Panc1 (cell line): Measurements from ENCODE around the gene MATCAP1. TPM values are rescaled to one million over a fixed set of nuclear protein-coding genes. Genes with fewer than 3 reads are reported as not detected.

Source experiments
- ATAC-seq: fragments of 200-7000 bp; cut with Tn5 transposase; 2 replicates; pipeline ENCODE4 v1.9.1; 2020; ENCODE audit warnings: mild to moderate bottlenecking, moderate library complexity
- BruUV-seq: library from RNA; stranded (reverse); fragments of 400-500 nt; replicated peaks from 2 replicates; lab custom pipeline; 2021; lab: Mats Ljungman, UMichigan
- CTCF ChIA-PET: fragments of 300-600 bp; sonication (Branson Sonifier 250); formaldehyde crosslinking; loops from one replicate; lab custom pipeline; 2022; ENCODE audit warnings: antibody characterized with exemption; lab: Charles Lee
- POLR2A ChIA-PET: fragments of 300-600 bp; sonication (Branson Sonifier 250); formaldehyde crosslinking; loops from one replicate; lab custom pipeline; 2022; ENCODE audit warnings: antibody characterized with exemption; lab: Charles Lee
- DNase-seq: peaks from one replicate; pipeline ENCODE4 v3.0.0-alpha.2; 2010; ENCODE audit warnings: low read depth, low spot score
- H3K27ac ChIP-seq: 2 replicates; pipeline ENCODE4 v1.5.1; 2011; ENCODE audit warnings: mild to moderate bottlenecking, low read length, inconsistent platforms
- H3K27me3 ChIP-seq: fragments of 200-500 bp; sonication (Bioruptor generic); 2 replicates; pipeline ENCODE4 v1.6.0; 2014; ENCODE audit warnings: low read length, inconsistent platforms; ENCODE audit not compliant: control insufficient read depth, insufficient read depth
- H3K36me3 ChIP-seq: fragments of 200-500 bp; sonication (Bioruptor generic); 2 replicates; pipeline ENCODE4 v1.5.1; 2014; ENCODE audit warnings: inconsistent platforms, mild to moderate bottlenecking, low read length, moderate library complexity; ENCODE audit not compliant: control insufficient read depth, insufficient read depth
- H3K4me1 ChIP-seq: 2 replicates; pipeline ENCODE4 v1.5.1; 2011; ENCODE audit warnings: inconsistent platforms, mild to moderate bottlenecking, low read length, moderate library complexity; ENCODE audit not compliant: control insufficient read depth, insufficient read depth
- H3K4me3 ChIP-seq, 2 experiments: 2 replicates each; pipeline ENCODE4 v1.5.1; 2011 to 2012; ENCODE audit warnings: low read depth in 2 of 2, low read length in 2 of 2, mild to moderate bottlenecking in 2 of 2, inconsistent platforms in 1 of 2, moderate library complexity in 1 of 2
- H3K9me3 ChIP-seq: fragments of 200-500 bp; sonication (Bioruptor generic); 2 replicates; pipeline ENCODE4 v1.5.1; 2014; ENCODE audit warnings: low read depth, mild to moderate bottlenecking, inconsistent platforms, low read length, moderate library complexity; ENCODE audit not compliant: control insufficient read depth, insufficient read depth
- CTCF ChIP-seq: fragments of 450-650 bp; IDR thresholded peaks from 2 replicates; pipeline ENCODE4 v1.5.1; 2017; ENCODE audit warnings: mild to moderate bottlenecking
- POLR2AphosphoS5 ChIP-seq: IDR thresholded peaks from 2 replicates; pipeline ENCODE4 v1.6.1; 2012; ENCODE audit warnings: mild to moderate bottlenecking, low read depth, low read length, moderate library complexity
- SIN3A ChIP-seq: IDR thresholded peaks from 2 replicates; pipeline ENCODE4 v1.6.1; 2012; ENCODE audit warnings: low read depth, mild to moderate bottlenecking, low read length, moderate library complexity, borderline replicate concordance; ENCODE audit not compliant: insufficient read depth
- TCF7L2 ChIP-seq: IDR thresholded peaks from 2 replicates; pipeline ENCODE4 v1.6.1; 2011; ENCODE audit warnings: mild to moderate bottlenecking, low read depth, low read length, inconsistent platforms
- in situ Hi-C: cut with HindIII; loops from 2 replicates; pipeline ENCODE4 v1.10.0; 2016; ENCODE audit warnings: low sequenced_read_pairs, low pct_unique_long_range_greater_than_20kb
- intact Hi-C: fragments of 100-400 bp; cut with micrococcal nuclease; formaldehyde crosslinking; loops from one replicate; pipeline ENCODE4 v1.10.0; 2022; ENCODE audit not compliant: unreplicated experiment
- total RNA-seq: library from RNA; stranded (reverse); gene quantifications from one replicate; pipeline ENCODE4 v1.2.1, GENCODE V29; 2021; ENCODE audit not compliant: unreplicated experiment
- TF ChIP-seq, protein P1 (sequence below), 2 experiments: IDR thresholded peaks; 2 replicates each; pipeline ENCODE4 v1.6.1; 2011 to 2012; ENCODE audit warnings: low read depth in 2 of 2, control low read depth in 1 of 2, low read length in 1 of 2, mild to moderate bottlenecking in 1 of 2, moderate library complexity in 1 of 2; ENCODE audit not compliant: insufficient read depth in 1 of 2

MATCAP1 gene
- total RNA-seq, 1 experiment from 2014 or later: 13.9 TPM

- in situ Hi-C loops (no loop called here), intact Hi-C loops (no loop called here)
- DNase-seq: no peak
Observed at GRCh38 chr16:67163999-67164558, 19.7 kb downstream of the MATCAP1 start.

GRCh38 chr16:67163164-67163998 is 20.4 kb downstream of the MATCAP1 start:
- no peaks in the 10 kb centered on the region for H3K9me3 ChIP-seq
- H3K4me1 ChIP-seq: no peaks in the 10 kb centered on the region
- POLR2A ChIA-PET: no interaction called here
- TF ChIP-seq, protein P1, sequence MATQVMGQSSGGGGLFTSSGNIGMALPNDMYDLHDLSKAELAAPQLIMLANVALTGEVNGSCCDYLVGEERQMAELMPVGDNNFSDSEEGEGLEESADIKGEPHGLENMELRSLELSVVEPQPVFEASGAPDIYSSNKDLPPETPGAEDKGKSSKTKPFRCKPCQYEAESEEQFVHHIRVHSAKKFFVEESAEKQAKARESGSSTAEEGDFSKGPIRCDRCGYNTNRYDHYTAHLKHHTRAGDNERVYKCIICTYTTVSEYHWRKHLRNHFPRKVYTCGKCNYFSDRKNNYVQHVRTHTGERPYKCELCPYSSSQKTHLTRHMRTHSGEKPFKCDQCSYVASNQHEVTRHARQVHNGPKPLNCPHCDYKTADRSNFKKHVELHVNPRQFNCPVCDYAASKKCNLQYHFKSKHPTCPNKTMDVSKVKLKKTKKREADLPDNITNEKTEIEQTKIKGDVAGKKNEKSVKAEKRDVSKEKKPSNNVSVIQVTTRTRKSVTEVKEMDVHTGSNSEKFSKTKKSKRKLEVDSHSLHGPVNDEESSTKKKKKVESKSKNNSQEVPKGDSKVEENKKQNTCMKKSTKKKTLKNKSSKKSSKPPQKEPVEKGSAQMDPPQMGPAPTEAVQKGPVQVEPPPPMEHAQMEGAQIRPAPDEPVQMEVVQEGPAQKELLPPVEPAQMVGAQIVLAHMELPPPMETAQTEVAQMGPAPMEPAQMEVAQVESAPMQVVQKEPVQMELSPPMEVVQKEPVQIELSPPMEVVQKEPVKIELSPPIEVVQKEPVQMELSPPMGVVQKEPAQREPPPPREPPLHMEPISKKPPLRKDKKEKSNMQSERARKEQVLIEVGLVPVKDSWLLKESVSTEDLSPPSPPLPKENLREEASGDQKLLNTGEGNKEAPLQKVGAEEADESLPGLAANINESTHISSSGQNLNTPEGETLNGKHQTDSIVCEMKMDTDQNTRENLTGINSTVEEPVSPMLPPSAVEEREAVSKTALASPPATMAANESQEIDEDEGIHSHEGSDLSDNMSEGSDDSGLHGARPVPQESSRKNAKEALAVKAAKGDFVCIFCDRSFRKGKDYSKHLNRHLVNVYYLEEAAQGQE (IDR thresholded peaks at IDR 0.05; ENCODE audit: insufficient read depth in 1 of 2, low read depth in 2 of 2, low read length in 1 of 2): no peak
- no peak for TF ChIP-seq CTCF
- TF ChIP-seq TCF7L2: no peak
- no peak for TF ChIP-seq SIN3A
- no peak for TF ChIP-seq POLR2AphosphoS5
- CTCF ChIA-PET: no interaction called here
- no peaks in the 10 kb centered on the region for H3K27me3 ChIP-seq
- intact Hi-C loops: no loop called here
- no peaks in the 10 kb centered on the region for H3K36me3 ChIP-seq
- BruUV-seq: no TSS peak
- H3K27ac ChIP-seq: no peak overlapping the region
- H3K4me3 ChIP-seq: no peak overlapping the region
- DNase-seq (no peak), ATAC-seq (no peak)
- in situ Hi-C loops: no loop called here

More at GRCh38 chr16:67163999-67164558, 19.7 kb downstream of the MATCAP1 start:
- TF ChIP-seq TCF7L2 (no peak), POLR2AphosphoS5 (no peak), CTCF (no peak), SIN3A (no peak)
- TF ChIP-seq, protein P1 (IDR thresholded peaks at IDR 0.05; ENCODE audit: insufficient read depth in 1 of 2, low read depth in 2 of 2, low read length in 1 of 2): no peak
- Histone ChIP-seq H3K4me1 (no peaks in the 10 kb centered on the region; the same call in 1 of the 2 replicates), H3K27me3 (no peaks in the 10 kb centered on the region), H3K36me3 (no peaks in the 10 kb centered on the region), H3K4me3 (no peak overlapping the region), H3K27ac (no peak overlapping the region), H3K9me3 (no peaks in the 10 kb centered on the region)
- ChIA-PET POLR2A (no interaction called here), CTCF (no interaction called here)
- no peak for ATAC-seq
- no TSS peak for BruUV-seq
